Measurements from ENCODE around the gene PCMT1.

GRCh38 chr6:149831308-149831820, 81.8 kb downstream of the PCMT1 start:
- TF ChIP-seq CTCF (IDR thresholded peaks at IDR 0.05; ENCODE audit: poor library complexity) = no peak
- no peak for TF ChIP-seq EZH2 (IDR thresholded peaks at IDR 0.05; ENCODE audit: borderline replicate concordance)

Measured in hepatocyte (in vitro differentiated cells).